SH-SY5Y (cell line): Measurements from ENCODE around the gene CTNNA3.

Experiments used
- GATA2 ChIP-seq: IDR thresholded peaks from 2 replicates; pipeline ENCODE4 v1.6.1; 2011; ENCODE audit warnings: mild to moderate bottlenecking, low read depth, low read length
- GATA3 ChIP-seq: IDR thresholded peaks from 2 replicates; pipeline ENCODE4 v1.6.1; 2011; ENCODE audit warnings: low read depth, mild to moderate bottlenecking, low read length, moderate library complexity

The CTNNA3 gene

GRCh38 chr10:66723608-66724400 is 972.2 kb downstream of the CTNNA3 start:
- TF ChIP-seq GATA2 (no peak), GATA3 (no peak)

GRCh38 chr10:66719483-66719882 is 976.5 kb downstream of the CTNNA3 start:
- TF ChIP-seq GATA3: no peak
- no peak for TF ChIP-seq GATA2

- TF ChIP-seq GATA3 (no peak), GATA2 (no peak)
These were observed 978.6 kb downstream of the CTNNA3 start for GRCh38 chr10:66717231-66717981.

DNA sequence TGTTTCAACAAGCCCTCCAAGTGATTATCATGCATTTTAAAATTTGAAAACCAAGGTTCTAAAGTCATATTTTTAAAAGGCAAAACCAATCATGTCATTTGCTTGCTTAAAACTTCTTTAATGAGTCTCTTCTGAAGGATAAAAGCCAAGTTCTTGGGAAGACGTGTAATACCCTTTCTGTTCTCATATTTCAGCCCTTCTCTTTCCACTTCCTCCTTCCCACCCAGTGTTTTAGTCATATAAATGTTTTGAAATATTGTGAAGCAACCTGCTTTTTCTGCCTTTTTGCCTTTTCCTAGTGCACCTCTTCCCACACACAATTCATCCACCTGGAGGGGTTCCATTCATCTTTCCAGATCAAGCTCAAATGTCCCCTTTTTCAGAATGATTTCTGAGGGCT is 981.3 kb downstream of the CTNNA3 start:
- TF ChIP-seq GATA3: no peak
- TF ChIP-seq GATA2: no peak

DNA sequence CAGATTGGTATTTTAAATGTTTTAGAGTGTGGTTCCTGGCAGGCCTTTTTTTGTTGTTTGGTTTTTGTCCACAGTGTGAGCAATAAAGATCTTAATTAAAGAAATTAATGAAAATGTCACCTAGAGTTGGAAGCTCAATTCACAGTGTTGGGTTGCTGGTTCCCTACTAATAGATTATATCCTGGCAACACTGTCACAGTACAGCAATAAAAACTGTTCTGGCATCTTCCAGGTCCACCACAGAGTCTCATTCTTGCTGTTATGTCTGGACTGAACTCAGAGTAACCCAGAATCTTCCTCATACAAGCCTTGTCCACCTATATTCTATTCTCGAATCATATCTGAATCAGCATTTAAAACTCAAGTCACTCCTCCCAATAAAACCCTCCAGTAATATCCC is 982.6 kb downstream of the CTNNA3 start:
- no peak for TF ChIP-seq GATA3
- no peak for TF ChIP-seq GATA2

DNA sequence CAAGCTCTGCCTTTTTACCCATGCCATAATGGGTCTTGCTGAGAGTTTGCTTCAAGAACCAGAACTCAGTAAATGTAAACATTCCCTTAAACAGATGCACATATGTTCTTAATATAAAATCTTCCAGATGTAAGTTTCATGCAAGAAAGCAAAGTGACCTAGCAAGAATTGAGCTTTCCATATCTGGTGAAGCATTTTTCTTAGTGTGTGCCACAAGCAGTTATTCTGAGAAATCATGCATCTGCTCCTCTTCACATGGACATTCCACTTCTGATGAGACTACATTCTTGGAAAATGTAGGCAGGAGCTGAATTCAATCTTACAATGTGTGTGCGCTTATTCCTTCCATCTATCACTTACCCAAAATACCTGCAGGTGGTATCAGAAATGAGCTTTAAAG is 997.9 kb downstream of the CTNNA3 start:
- TF ChIP-seq GATA3: no peak
- TF ChIP-seq GATA2: no peak

- no peak for TF ChIP-seq GATA2
These were observed 1000.9 kb downstream of the CTNNA3 start for GRCh38 chr10:66695046-66695445.

GRCh38 chr10:66684581-66684980 is 1011.4 kb downstream of the CTNNA3 start:
- TF ChIP-seq GATA2: no peak
- TF ChIP-seq GATA3: no peak

DNA sequence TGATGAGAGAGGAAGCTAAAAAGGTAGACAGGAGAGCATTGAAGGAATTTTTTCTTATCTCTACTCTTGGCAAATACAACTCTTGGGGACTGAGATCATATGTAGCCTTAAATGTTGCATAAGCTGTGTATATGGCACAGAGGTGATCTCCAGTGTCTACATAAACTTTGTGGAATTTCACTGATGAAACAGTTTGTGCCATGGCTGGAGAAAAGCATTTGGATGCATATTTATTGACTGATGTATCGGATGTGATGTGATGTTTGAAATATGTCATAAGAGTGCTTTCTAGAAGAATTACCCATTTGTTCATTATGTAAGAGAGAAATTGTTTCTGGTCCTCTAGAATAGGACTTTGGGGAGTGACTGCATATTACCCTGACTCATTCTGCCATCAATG is 1015.1 kb downstream of the CTNNA3 start:
- TF ChIP-seq GATA2 (no peak), GATA3 (no peak)

- TF ChIP-seq GATA2: no peak
- TF ChIP-seq GATA3: no peak
These were observed 1017.5 kb downstream of the CTNNA3 start for GRCh38 chr10:66678521-66678920.

- TF ChIP-seq GATA3: no peak
- no peak for TF ChIP-seq GATA2
These were observed 1022.9 kb downstream of the CTNNA3 start for GRCh38 chr10:66673071-66673470.

GRCh38 chr10:66671562-66671961 is 1024.4 kb downstream of the CTNNA3 start:
- no peak for TF ChIP-seq GATA2
- TF ChIP-seq GATA3: no peak

- TF ChIP-seq GATA3 (no peak), GATA2 (no peak)
These were observed 1024.9 kb downstream of the CTNNA3 start for GRCh38 chr10:66671064-66671463.

- no peak for TF ChIP-seq GATA3
- no peak for TF ChIP-seq GATA2
These were observed 1039.5 kb downstream of the CTNNA3 start for GRCh38 chr10:66656499-66656898.

- no peak for TF ChIP-seq GATA2
- TF ChIP-seq GATA3: no peak
These were observed 1041.1 kb downstream of the CTNNA3 start for GRCh38 chr10:66654861-66655260.
